NT2/D1 (cell line): ENCODE measurements around the gene TK1.

Experiments
- SUZ12 ChIP-seq: IDR thresholded peaks from 2 replicates; pipeline ENCODE4 v1.6.1; 2011; ENCODE audit not compliant: insufficient read length, insufficient read depth; ENCODE audit errors: extremely low read depth
- YY1 ChIP-seq: IDR thresholded peaks from 2 replicates; pipeline ENCODE4 v1.6.1; 2011; ENCODE audit not compliant: insufficient read length, insufficient read depth
- ZNF274 ChIP-seq: IDR thresholded peaks from 2 replicates; pipeline ENCODE4 v1.6.1; 2011; ENCODE audit warnings: mild to moderate bottlenecking, low read depth, low read length

DNA sequence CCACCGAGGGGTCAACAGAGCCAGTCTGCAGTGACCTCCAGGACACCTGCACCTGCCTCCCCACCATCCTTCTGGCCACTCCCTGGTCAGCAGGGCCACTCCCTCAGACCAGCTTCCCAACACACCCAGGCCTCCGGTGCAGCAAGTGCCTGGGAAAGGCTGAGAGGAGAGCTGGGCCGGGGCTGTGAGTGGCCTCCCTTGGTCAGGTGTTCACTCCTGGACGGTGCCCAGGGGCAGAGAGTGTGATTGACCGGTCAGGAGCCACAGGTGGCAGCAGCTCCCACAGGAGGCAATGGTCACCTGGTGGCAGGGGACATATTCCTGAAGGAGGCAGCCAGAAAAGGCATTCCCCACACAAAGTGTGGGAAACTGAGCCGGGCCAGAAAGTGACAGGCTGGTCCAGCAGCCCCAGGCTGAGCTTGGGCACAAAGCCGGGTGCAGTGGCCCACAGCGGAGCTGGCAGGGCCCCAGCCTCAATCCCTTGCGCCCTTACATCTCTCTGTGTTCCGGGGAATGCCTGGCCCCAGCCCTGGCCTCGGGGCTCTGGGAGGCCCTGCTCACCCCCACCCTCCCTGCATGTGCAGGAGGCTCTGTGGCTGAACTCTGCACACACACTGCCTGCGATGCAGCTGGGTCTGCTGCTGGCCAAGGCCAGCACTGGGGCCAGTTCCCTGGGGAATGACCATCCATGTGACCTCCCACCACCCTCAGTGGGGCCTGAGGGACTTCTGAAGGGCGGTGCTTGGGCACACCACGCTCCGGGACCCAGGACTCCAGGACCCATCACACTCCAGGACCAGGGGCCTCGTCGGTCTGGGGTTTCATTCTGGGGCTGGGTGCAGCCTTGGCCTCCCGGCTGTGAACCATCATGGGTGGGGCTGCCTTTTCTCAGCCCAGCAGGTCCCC is 41.9 kb downstream of the TK1 start:
- no peak for TF ChIP-seq ZNF274
- TF ChIP-seq SUZ12 = no peak
- no peak for TF ChIP-seq YY1
